AG04449 (cell line): ENCODE results near the gene FLT4.

Experiments
- CTCF ChIA-PET: fragments of 350-600 bp; formaldehyde crosslinking; extraction: SDS; loops from one replicate; lab custom pipeline; 2021; ENCODE audit warnings: antibody characterized with exemption; lab: Yijun Ruan, JAX
- POLR2A ChIA-PET: fragments of 400-600, 350-600 bp; formaldehyde crosslinking; extraction: SDS; loops from one replicate; lab custom pipeline; 2020; ENCODE audit warnings: antibody characterized with exemption, inconsistent platforms; lab: Yijun Ruan, JAX
- DNase-seq: peaks from one replicate; pipeline ENCODE4 v3.0.0-alpha.2; 2010; ENCODE audit warnings: low read depth, low spot score
- H3K4me3 ChIP-seq: 2 replicates; pipeline ENCODE4 v1.5.1; 2011; ENCODE audit warnings: low read depth, mild to moderate bottlenecking, control low read depth, low read length
- TF ChIP-seq, protein P1 (sequence below): IDR thresholded peaks from one replicate; pipeline ENCODE4 v1.5.1; 2011; ENCODE audit warnings: mild to moderate bottlenecking, moderate library complexity, low read length, control low read depth, inconsistent platforms; ENCODE audit not compliant: insufficient read depth; ENCODE audit errors: missing control alignments

Gene FLT4

DNA sequence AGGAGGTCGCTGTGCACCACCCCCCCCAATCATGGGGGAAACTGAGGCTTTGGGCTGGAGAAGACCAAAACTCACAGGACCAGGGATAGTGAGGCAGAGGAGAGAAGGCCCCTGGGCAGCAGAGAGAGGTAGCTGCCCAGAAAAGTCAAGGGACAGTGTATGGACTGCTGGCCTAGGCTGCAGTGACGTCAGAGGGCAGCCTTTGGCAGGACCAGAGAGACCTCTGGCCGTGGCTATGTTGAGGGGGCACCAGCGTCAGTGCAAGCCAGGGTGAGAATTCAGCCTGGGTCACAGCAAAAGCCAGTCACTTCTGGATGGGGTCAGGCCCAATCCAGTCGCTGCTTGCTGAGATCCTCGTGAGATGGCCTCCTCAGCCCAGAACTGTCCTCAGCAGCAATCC lies 26.5 kb downstream of the FLT4 start:
- CTCF ChIA-PET, result no interaction called here
- TF ChIP-seq, protein P1, sequence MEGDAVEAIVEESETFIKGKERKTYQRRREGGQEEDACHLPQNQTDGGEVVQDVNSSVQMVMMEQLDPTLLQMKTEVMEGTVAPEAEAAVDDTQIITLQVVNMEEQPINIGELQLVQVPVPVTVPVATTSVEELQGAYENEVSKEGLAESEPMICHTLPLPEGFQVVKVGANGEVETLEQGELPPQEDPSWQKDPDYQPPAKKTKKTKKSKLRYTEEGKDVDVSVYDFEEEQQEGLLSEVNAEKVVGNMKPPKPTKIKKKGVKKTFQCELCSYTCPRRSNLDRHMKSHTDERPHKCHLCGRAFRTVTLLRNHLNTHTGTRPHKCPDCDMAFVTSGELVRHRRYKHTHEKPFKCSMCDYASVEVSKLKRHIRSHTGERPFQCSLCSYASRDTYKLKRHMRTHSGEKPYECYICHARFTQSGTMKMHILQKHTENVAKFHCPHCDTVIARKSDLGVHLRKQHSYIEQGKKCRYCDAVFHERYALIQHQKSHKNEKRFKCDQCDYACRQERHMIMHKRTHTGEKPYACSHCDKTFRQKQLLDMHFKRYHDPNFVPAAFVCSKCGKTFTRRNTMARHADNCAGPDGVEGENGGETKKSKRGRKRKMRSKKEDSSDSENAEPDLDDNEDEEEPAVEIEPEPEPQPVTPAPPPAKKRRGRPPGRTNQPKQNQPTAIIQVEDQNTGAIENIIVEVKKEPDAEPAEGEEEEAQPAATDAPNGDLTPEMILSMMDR, result no peak
- POLR2A ChIA-PET, result no interaction called here
- H3K4me3 ChIP-seq, result no peak overlapping the region
- DNase-seq, result no peak

GRCh38 chr5:180621311-180621710 lies 28.1 kb downstream of the FLT4 start:
- TF ChIP-seq, protein P1, result no peak
- H3K4me3 ChIP-seq, result no peak overlapping the region
- ChIA-PET CTCF (interaction anchor here (0.9 to 1.4 kb wide), 2 partner anchors 15 to 494 kb away, joined by 3 read pairs; no protein-coding TSS in a partner anchor), POLR2A (no interaction called here)
- no peak for DNase-seq

- DNase-seq, result no peak
- TF ChIP-seq, protein P1, result no peak
- CTCF ChIA-PET, result interaction anchor here (1.4 kb wide), 1 partner anchor 9 kb away, joined by 4 read pairs; no protein-coding TSS in a partner anchor
- POLR2A ChIA-PET, result no interaction called here
- H3K4me3 ChIP-seq, result no peak overlapping the region
These were observed 29.4 kb downstream of the FLT4 start for GRCh38 chr5:180620014-180620413.

DNA sequence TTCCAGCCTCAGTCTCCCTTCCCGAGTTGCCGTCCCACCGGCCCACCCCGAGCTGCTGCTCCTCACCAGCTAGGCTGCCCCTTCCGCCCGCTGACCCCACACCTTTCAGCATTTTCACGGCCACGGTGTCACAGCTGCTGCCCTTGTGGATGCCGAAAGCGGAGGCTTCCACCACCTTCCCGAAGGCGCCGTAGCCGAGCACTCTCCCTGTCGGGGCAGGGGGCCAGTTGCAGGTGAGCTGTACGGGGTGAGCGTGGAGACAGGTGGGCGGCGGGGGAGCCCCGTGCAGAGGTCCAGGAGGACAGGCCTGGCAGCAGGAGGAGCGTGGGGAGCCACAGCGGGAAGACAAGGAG lies 29.9 kb downstream of the FLT4 start:
- no peak overlapping the region for H3K4me3 ChIP-seq
- ChIA-PET CTCF (interaction anchor here (0.6 to 1.6 kb wide), 9 partner anchors 9 to 326 kb away, joined by 3 to 10 read pairs (median 4); no protein-coding TSS in a partner anchor), POLR2A (no interaction called here)
- TF ChIP-seq, protein P1, result no peak
- DNase-seq, result no peak

- CTCF ChIA-PET, result interaction anchor here (0.6 to 1.6 kb wide), 9 partner anchors 9 to 325 kb away, joined by 3 to 10 read pairs (median 4); no protein-coding TSS in a partner anchor
- DNase-seq, result no peak
- H3K4me3 ChIP-seq, result peak overlapping the region; percentile 49
- POLR2A ChIA-PET, result no interaction called here
- TF ChIP-seq, protein P1, result peak; percentile 69
These were observed 30.4 kb downstream of the FLT4 start for GRCh38 chr5:180618829-180619562.

DNA sequence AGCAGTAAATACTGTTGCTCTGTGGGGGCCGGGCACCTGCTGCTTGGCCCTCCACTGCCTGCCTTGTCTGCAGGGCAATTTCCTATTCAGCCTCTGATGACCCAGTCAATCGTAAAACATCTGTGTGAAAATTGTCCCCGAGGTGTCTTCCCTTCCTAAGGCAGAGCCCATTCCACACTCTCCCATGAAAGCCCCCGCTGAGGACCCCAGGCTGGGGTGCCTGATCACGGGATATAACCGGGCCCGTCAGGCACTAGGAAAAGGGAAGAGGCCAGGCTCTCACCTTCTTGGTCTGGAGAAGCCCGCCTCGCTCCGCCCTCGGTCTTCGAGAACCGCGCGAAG lies 30.9 kb downstream of the FLT4 start:
- ChIA-PET CTCF (interaction anchor here (1.0 to 1.6 kb wide), 7 partner anchors 8 to 324 kb away, joined by 3 to 10 read pairs (median 4); no protein-coding TSS in a partner anchor), POLR2A (no interaction called here)
- DNase-seq, result no peak
- H3K4me3 ChIP-seq, result peak overlapping the region; percentile 49
- TF ChIP-seq, protein P1, result no peak
